Astrocyte (in vitro differentiated cells and primary cell): ENCODE data around the gene CCNI.

Source experiments
- EZH2 ChIP-seq: IDR thresholded peaks from 2 replicates; pipeline ENCODE4 v1.6.1; 2012; ENCODE audit warnings: mild to moderate bottlenecking, low read length, inconsistent platforms; ENCODE audit not compliant: insufficient read depth
- TF ChIP-seq, protein P1 (sequence below): IDR thresholded peaks from 2 replicates; pipeline ENCODE4 v1.5.1; 2011; ENCODE audit warnings: low read depth, mild to moderate bottlenecking, inconsistent platforms, low read length, moderate library complexity; ENCODE audit not compliant: insufficient read depth

- TF ChIP-seq, protein P1, sequence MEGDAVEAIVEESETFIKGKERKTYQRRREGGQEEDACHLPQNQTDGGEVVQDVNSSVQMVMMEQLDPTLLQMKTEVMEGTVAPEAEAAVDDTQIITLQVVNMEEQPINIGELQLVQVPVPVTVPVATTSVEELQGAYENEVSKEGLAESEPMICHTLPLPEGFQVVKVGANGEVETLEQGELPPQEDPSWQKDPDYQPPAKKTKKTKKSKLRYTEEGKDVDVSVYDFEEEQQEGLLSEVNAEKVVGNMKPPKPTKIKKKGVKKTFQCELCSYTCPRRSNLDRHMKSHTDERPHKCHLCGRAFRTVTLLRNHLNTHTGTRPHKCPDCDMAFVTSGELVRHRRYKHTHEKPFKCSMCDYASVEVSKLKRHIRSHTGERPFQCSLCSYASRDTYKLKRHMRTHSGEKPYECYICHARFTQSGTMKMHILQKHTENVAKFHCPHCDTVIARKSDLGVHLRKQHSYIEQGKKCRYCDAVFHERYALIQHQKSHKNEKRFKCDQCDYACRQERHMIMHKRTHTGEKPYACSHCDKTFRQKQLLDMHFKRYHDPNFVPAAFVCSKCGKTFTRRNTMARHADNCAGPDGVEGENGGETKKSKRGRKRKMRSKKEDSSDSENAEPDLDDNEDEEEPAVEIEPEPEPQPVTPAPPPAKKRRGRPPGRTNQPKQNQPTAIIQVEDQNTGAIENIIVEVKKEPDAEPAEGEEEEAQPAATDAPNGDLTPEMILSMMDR: no peak
- TF ChIP-seq EZH2: no peak
Measured at GRCh38 chr4:77050962-77051361, 24.8 kb downstream of the CCNI start.
